AG04450 (cell line): ENCODE data around the gene ABO. TPM values are rescaled to one million over a fixed set of nuclear protein-coding genes. Genes with fewer than 3 reads are reported as not detected.

Source experiments
- CTCF ChIA-PET: fragments of 300-600, 350-600 bp; formaldehyde crosslinking; extraction: SDS; loops from one replicate; lab custom pipeline; 2022; ENCODE audit warnings: antibody characterized with exemption, inconsistent platforms; lab: Charles Lee
- POLR2A ChIA-PET: fragments of 350-600 bp; formaldehyde crosslinking; extraction: SDS; loops from one replicate; lab custom pipeline; 2021; ENCODE audit warnings: antibody characterized with exemption, inconsistent platforms; lab: Yijun Ruan, JAX
- DNase-seq: peaks from one replicate; pipeline ENCODE4 v3.0.0-alpha.2; 2011; ENCODE audit warnings: low read depth, low spot score
- H3K27ac ChIP-seq: one replicate; pipeline ENCODE4 v1.5.1; 2012; ENCODE audit warnings: low read depth, low read length, control low read depth
- H3K27me3 ChIP-seq: one replicate; pipeline ENCODE4 v1.6.0; 2012; ENCODE audit warnings: low read length; ENCODE audit not compliant: control insufficient read depth, insufficient read depth
- H3K4me3 ChIP-seq: 2 replicates; pipeline ENCODE4 v1.5.1; 2011; ENCODE audit warnings: mild to moderate bottlenecking, low read depth, low read length, control low read depth
- H3K9me3 ChIP-seq: 2 replicates; pipeline ENCODE4 v1.5.1; 2012; ENCODE audit warnings: low read length; ENCODE audit not compliant: control insufficient read depth, insufficient read depth
- CTCF ChIP-seq: IDR thresholded peaks from 2 replicates; pipeline ENCODE4 v1.5.1; 2011; ENCODE audit warnings: low read depth, low read length, control low read depth, inconsistent platforms
- polyA plus RNA-seq: library from polyadenylated mRNA; depleted of rRNA; stranded (reverse); fragments of >200 nt; gene quantifications from 2 replicates; pipeline ENCODE4 v1.2.3, GENCODE V29; 2011

Gene ABO
- polyA plus RNA-seq, 1 experiment = not detected

GRCh38 chr9:133250741-133251170 lies 24.2 kb downstream of the ABO start:
- Histone ChIP-seq H3K27me3 (peaks cover 10% of the 10 kb centered on the region), H3K9me3 (peaks cover 12% of the 10 kb centered on the region), H3K4me3 (no peak overlapping the region), H3K27ac (no peak overlapping the region)
- ChIA-PET POLR2A (no interaction called here), CTCF (no interaction called here)
- no peak for DNase-seq
- TF ChIP-seq CTCF = no peak

- no peak overlapping the region for H3K27ac ChIP-seq
- POLR2A ChIA-PET = interaction anchor here (0.9 kb wide), 1 partner anchor 1016 kb away, joined by 3 read pairs; no protein-coding TSS in a partner anchor
- H3K27me3 ChIP-seq = peaks cover 10% of the 10 kb centered on the region
- no peak for TF ChIP-seq CTCF
- H3K9me3 ChIP-seq = peaks cover 1% of the 10 kb centered on the region
- CTCF ChIA-PET = no interaction called here
- no peak for DNase-seq
- no peak overlapping the region for H3K4me3 ChIP-seq
Measured at GRCh38 chr9:133249337-133249736, 25.7 kb downstream of the ABO start.

- TF ChIP-seq CTCF = no peak
- Histone ChIP-seq H3K27ac (no peak overlapping the region), H3K4me3 (no peak overlapping the region), H3K9me3 (no peaks in the 10 kb centered on the region; the same call in 1 of the 2 replicates), H3K27me3 (peaks cover 10% of the 10 kb centered on the region)
- ChIA-PET CTCF (no interaction called here), POLR2A (interaction anchor here (0.9 kb wide), 1 partner anchor 1017 kb away, joined by 3 read pairs; no protein-coding TSS in a partner anchor)
- no peak for DNase-seq
Measured at GRCh38 chr9:133248726-133249295, 26.2 kb downstream of the ABO start.

GRCh38 chr9:133247632-133248031 lies 27.4 kb downstream of the ABO start:
- peaks cover 10% of the 10 kb centered on the region for H3K27me3 ChIP-seq

More at GRCh38 chr9:133247632-133248031, 27.4 kb downstream of the ABO start:
- H3K27ac ChIP-seq = no peak overlapping the region
- CTCF ChIA-PET = no interaction called here
- H3K9me3 ChIP-seq = no peaks in the 10 kb centered on the region; the same call in 1 of the 2 replicates
- DNase-seq = no peak
- POLR2A ChIA-PET = no interaction called here
- no peak for TF ChIP-seq CTCF
- no peak overlapping the region for H3K4me3 ChIP-seq
